Ecto neural progenitor cell (in vitro differentiated cells): Measurements from ENCODE around the gene ESCO1.

Source experiments
- DNase-seq: peaks from one replicate; pipeline ENCODE4 v3.0.0-alpha.2; 2018; ENCODE audit warnings: low spot score

The ESCO1 gene

GRCh38 chr18:21489119-21489750, 111.3 kb downstream of the ESCO1 start:
- DNase-seq, result no peak

- no peak for DNase-seq
These were observed 113.5 kb downstream of the ESCO1 start for GRCh38 chr18:21486905-21487437.

GRCh38 chr18:21484851-21485636, 115.5 kb downstream of the ESCO1 start:
- no peak for DNase-seq

GRCh38 chr18:21483051-21483450, 117.5 kb downstream of the ESCO1 start:
- no peak for DNase-seq

- DNase-seq, result no peak
These were observed 118.8 kb downstream of the ESCO1 start for GRCh38 chr18:21481739-21482138.

GRCh38 chr18:21479721-21480120, 120.8 kb downstream of the ESCO1 start:
- DNase-seq, result no peak
